ENCODE data around the gene PGA4. TPM values are rescaled to one million over a fixed set of nuclear protein-coding genes. Genes with fewer than 3 reads are reported as not detected.

The PGA4 gene
- total RNA-seq, 4 donors from 2014 or later = 1.0 to 8.7 (median 4.9) TPM

DNA sequence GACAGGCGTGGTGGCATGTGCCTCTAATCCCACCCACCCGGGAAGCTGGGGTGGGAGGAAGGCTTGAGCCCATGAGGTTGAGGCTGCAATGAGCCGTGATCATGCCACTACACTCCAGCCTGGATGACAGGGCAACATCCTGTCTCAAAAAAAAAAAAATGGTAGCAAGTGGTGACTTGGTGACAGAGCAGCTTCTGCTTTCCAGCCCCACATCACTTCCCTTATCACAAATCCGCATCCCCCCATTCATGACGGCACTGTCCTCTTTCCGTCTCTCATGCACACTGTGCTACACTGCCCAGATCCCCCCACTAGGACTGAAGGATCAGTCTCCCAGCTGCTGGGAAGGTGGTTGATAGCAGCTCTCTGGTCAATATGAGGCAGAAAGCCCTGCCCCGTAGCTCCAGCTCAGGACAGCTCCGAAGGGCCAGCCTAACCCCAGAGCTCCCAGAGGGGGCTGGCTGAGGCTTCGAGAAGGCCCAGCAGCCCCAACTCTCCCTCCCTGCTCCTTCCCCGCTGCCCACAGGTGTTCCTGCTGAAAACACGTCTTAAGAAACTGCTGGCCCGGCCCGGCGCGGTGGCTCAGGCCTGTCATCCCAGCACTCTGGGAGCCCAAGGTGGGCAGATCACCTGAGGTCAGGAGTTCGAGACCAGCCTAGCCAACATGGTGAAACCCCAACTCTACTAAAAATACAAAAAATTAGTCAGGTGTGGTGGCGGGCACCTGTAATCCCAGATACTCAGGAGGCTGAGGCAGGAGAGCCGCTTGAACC, 34.7 kb downstream of the PGA4 start:
- Histone ChIP-seq H3K4me3 (no peak overlapping the region), H3K27me3 (no peaks in the 10 kb centered on the region)
- TF ChIP-seq, protein P1, sequence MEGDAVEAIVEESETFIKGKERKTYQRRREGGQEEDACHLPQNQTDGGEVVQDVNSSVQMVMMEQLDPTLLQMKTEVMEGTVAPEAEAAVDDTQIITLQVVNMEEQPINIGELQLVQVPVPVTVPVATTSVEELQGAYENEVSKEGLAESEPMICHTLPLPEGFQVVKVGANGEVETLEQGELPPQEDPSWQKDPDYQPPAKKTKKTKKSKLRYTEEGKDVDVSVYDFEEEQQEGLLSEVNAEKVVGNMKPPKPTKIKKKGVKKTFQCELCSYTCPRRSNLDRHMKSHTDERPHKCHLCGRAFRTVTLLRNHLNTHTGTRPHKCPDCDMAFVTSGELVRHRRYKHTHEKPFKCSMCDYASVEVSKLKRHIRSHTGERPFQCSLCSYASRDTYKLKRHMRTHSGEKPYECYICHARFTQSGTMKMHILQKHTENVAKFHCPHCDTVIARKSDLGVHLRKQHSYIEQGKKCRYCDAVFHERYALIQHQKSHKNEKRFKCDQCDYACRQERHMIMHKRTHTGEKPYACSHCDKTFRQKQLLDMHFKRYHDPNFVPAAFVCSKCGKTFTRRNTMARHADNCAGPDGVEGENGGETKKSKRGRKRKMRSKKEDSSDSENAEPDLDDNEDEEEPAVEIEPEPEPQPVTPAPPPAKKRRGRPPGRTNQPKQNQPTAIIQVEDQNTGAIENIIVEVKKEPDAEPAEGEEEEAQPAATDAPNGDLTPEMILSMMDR (IDR thresholded peaks at IDR 0.05) = no peak
- TF ChIP-seq POLR2A (IDR thresholded peaks at IDR 0.05) = no peak

DNA sequence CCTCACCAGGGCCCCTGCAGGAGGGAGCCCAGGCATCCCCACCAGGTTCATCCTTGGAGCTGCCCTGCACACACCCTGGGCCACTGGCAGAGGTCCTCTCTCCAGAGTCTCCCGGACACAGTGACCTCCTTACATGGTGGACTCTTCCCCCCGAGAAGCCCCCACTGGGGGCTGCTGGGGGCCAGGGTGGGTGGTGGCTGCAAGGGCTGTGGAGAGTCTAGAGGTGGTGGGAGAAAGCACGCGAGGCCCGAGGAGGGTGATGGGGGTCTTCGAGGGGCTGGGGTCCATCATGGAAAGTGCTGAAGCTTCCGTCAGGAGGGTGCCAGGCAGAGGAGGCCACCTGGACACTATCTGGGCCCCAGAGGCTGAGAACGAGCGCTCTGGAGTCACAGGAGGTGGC, 36.4 kb downstream of the PGA4 start:
- H3K36me3 ChIP-seq = no peaks in the 10 kb centered on the region
- H3K4me3 ChIP-seq = no peak overlapping the region
- H3K27ac ChIP-seq = no peak overlapping the region
- H3K27me3 ChIP-seq = no peaks in the 10 kb centered on the region
- intact Hi-C loops (cut with DNase I; ENCODE audit: low total_unique reads) = no loop called here
- H3K4me1 ChIP-seq = no peaks in the 10 kb centered on the region
- H3K9me3 ChIP-seq = no peaks in the 10 kb centered on the region
- TF ChIP-seq, protein P1 (IDR thresholded peaks at IDR 0.05) = no peak
- no peak for TF ChIP-seq POLR2A (IDR thresholded peaks at IDR 0.05)
- no peak for DNase-seq

More for the DNA sequence above, 34.7 kb downstream of the PGA4 start:
- H3K27ac ChIP-seq = no peak overlapping the region
- H3K4me1 ChIP-seq = no peaks in the 10 kb centered on the region
- no peak for DNase-seq
- no peaks in the 10 kb centered on the region for H3K36me3 ChIP-seq
- no peaks in the 10 kb centered on the region for H3K9me3 ChIP-seq
- intact Hi-C loops (cut with DNase I; ENCODE audit: low total_unique reads) = no loop called here

DNA sequence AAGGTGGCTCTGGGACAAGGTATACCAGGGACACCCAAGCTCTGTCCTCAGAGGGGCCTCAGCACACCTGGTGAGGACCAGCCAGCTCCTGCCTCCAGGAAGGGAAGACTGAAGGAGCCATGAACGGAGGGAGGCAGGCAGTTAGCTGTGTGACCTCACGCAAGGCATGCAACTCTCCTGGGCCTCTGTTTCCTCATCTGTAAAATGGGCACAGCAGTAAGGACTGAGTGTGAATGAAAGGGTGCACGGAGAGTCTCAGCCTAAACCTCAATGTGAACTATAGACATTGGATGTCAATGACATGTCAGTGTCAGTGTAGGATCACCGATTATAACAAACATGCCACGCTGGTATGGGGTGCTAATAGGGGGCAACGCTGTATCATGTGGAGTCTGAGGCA, 37.2 kb downstream of the PGA4 start:
- no peaks in the 10 kb centered on the region for H3K9me3 ChIP-seq
- H3K4me3 ChIP-seq = no peak overlapping the region
- no peak for DNase-seq
- H3K27ac ChIP-seq = no peak overlapping the region
- H3K27me3 ChIP-seq = no peaks in the 10 kb centered on the region
- intact Hi-C loops (cut with DNase I; ENCODE audit: low total_unique reads) = no loop called here
- TF ChIP-seq, protein P1 (IDR thresholded peaks at IDR 0.05) = no peak
- TF ChIP-seq POLR2A (IDR thresholded peaks at IDR 0.05) = no peak
- H3K36me3 ChIP-seq = no peaks in the 10 kb centered on the region
- H3K4me1 ChIP-seq = no peaks in the 10 kb centered on the region

DNA sequence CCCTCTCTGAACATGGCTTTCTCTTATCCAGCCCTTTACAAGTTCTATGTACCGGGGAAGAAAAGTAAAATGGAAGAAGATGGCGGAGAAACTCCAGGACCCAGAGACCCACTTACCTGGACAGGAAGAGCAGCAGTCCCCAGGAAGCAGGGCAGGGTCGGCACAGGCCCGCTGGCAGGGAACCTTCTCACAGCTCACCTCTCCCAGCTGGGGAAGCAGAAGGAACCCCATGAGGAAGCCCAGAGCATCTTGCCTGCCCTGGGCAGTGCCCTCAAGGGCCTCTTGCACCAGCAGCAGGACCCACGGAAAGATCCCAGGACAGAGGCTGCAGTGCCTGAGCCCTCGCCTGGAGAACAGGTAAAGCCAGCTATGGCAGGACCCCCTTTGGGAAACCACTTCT, 42.2 kb downstream of the PGA4 start:
- Histone ChIP-seq H3K4me1 (no peaks in the 10 kb centered on the region), H3K27ac (no peak overlapping the region), H3K4me3 (no peak overlapping the region), H3K27me3 (no peaks in the 10 kb centered on the region), H3K36me3 (no peaks in the 10 kb centered on the region), H3K9me3 (no peaks in the 10 kb centered on the region)
- intact Hi-C loops (cut with DNase I; ENCODE audit: low total_unique reads) = no loop called here
- TF ChIP-seq, protein P1 (IDR thresholded peaks at IDR 0.05) = no peak
- TF ChIP-seq POLR2A (IDR thresholded peaks at IDR 0.05) = no peak
- no peak for DNase-seq

DNA sequence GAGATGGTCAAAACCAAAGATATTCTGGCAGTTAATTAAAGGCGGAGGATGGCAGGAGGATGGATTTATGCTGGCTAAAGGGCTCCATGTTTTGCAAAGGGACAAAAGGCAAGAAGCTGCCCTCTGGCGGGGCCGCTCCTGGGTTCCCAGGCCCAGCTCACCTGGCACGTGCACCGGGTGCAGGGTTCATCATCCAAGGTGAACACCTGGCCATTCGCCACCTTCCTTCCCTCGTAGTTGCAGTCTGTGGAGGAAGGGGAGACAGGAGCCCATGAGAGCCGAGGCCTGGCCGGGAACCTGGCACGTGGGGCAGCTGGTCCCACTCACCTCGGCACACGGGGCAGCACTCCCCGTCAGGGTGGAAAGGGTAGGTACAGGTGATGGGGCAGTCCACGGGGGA, 42.6 kb downstream of the PGA4 start:
- H3K9me3 ChIP-seq = no peaks in the 10 kb centered on the region
- no peak for DNase-seq
- intact Hi-C loops (cut with DNase I; ENCODE audit: low total_unique reads) = no loop called here
- H3K4me3 ChIP-seq = no peak overlapping the region
- H3K27ac ChIP-seq = no peak overlapping the region
- H3K36me3 ChIP-seq = no peaks in the 10 kb centered on the region
- TF ChIP-seq, protein P1 (IDR thresholded peaks at IDR 0.05) = no peak
- TF ChIP-seq POLR2A (IDR thresholded peaks at IDR 0.05) = no peak
- H3K27me3 ChIP-seq = no peaks in the 10 kb centered on the region
- H3K4me1 ChIP-seq = no peaks in the 10 kb centered on the region
